ENCODE results near the gene TMEM106B. TPM values are rescaled to one million over a fixed set of nuclear protein-coding genes. Genes with fewer than 3 reads are reported as not detected.
"Not testable (repeated sequence)": the region's sequence is repeated elsewhere in the genome, so short reads cannot be mapped to it uniquely, and the experiment has no call there.

The TMEM106B gene
- total RNA-seq, 4 donors from 2014 or later: 41.6 to 49.4 (median 45.4) TPM

DNA sequence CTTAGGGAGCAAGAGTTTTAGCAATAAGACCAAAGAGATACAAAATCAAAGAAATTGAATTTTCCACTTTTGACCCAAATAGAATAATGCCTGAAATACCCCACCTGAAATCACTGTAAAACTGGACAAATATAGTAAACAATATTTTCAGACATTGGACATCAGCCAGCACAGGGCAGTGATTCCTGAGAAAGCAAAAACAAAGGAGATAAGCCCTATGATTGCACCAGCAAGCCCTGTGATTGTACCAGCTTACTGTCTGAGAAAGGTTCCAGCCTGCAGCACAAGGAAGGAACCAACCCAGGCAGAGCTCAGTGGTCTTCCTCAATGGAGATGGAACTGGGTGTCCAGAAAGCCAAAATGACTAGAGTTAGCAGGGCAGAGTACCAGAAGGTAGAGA lies 10.3 kb downstream of the TMEM106B start:
- TF ChIP-seq POLR2A (IDR thresholded peaks at IDR 0.05): no peak
- TF ChIP-seq, protein P1, sequence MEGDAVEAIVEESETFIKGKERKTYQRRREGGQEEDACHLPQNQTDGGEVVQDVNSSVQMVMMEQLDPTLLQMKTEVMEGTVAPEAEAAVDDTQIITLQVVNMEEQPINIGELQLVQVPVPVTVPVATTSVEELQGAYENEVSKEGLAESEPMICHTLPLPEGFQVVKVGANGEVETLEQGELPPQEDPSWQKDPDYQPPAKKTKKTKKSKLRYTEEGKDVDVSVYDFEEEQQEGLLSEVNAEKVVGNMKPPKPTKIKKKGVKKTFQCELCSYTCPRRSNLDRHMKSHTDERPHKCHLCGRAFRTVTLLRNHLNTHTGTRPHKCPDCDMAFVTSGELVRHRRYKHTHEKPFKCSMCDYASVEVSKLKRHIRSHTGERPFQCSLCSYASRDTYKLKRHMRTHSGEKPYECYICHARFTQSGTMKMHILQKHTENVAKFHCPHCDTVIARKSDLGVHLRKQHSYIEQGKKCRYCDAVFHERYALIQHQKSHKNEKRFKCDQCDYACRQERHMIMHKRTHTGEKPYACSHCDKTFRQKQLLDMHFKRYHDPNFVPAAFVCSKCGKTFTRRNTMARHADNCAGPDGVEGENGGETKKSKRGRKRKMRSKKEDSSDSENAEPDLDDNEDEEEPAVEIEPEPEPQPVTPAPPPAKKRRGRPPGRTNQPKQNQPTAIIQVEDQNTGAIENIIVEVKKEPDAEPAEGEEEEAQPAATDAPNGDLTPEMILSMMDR (IDR thresholded peaks at IDR 0.05): no peak
- intact Hi-C loops (cut with DNase I; ENCODE audit: low total_unique reads): no loop called here
- H3K4me3 ChIP-seq (ENCODE audit: low read depth, poor library complexity, severe bottlenecking): no peak overlapping the region
- DNase-seq (ENCODE audit: low spot score in 2 of 2): no peak

- TF ChIP-seq POLR2A (IDR thresholded peaks at IDR 0.05): no peak
- TF ChIP-seq, protein P1 (IDR thresholded peaks at IDR 0.05): no peak
- 0 to 46% methylated on average over 1 of the region's 1 CpG for WGBS, 2 donors
- no peak for DNase-seq (ENCODE audit: low spot score in 2 of 2)
- intact Hi-C loops (cut with DNase I; ENCODE audit: low total_unique reads): no loop called here
- H3K4me3 ChIP-seq (ENCODE audit: low read depth, poor library complexity, severe bottlenecking): no peak overlapping the region
These were observed 11.9 kb downstream of the TMEM106B start for GRCh38 chr7:12222889-12223579.

DNA sequence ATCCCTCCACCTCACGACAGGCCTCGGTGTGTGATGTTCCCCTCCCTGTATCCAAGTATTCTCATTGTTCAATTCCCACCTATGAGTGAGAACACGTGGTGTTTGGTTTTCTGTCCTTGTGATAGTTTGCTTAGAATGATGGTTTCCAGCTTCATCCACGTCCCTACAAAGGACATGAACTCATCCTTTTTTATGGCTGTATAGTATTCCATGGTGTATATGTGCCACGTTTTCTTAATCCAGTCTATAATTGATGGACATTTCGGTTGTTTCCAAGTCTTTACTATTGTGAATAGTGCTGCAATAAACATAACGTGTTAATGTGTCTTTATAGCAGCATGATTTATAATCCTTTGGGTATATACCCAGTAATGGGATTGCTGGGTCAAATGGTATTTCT lies 13.9 kb downstream of the TMEM106B start:
- H3K4me3 ChIP-seq (ENCODE audit: low read depth, poor library complexity, severe bottlenecking); intact Hi-C loops (cut with DNase I; ENCODE audit: low total_unique reads); DNase-seq (ENCODE audit: low spot score in 2 of 2): not testable (repeated sequence)

GRCh38 chr7:12226756-12227155 lies 15.7 kb downstream of the TMEM106B start:
- intact Hi-C loops (cut with DNase I; ENCODE audit: low total_unique reads): no loop called here
- no peak overlapping the region for H3K4me3 ChIP-seq (ENCODE audit: low read depth, poor library complexity, severe bottlenecking)
- DNase-seq (ENCODE audit: low spot score in 2 of 2): no peak
- TF ChIP-seq POLR2A (IDR thresholded peaks at IDR 0.05): no peak
- TF ChIP-seq, protein P1 (IDR thresholded peaks at IDR 0.05): no peak
- 60 to 66% methylated on average over 2 of the region's 2 CpGs for WGBS, 2 donors

More for the DNA sequence above, 13.9 kb downstream of the TMEM106B start:
- WGBS, 2 donors: 70 to 81% methylated on average over 7 of the region's 7 CpGs

GRCh38 chr7:12228024-12228423 lies 16.9 kb downstream of the TMEM106B start:
- no peak overlapping the region for H3K4me3 ChIP-seq (ENCODE audit: low read depth, poor library complexity, severe bottlenecking)

GRCh38 chr7:12229046-12229445 lies 18.0 kb downstream of the TMEM106B start:
- DNase-seq (ENCODE audit: low spot score in 2 of 2): no peak
- TF ChIP-seq, protein P1 (IDR thresholded peaks at IDR 0.05): no peak
- TF ChIP-seq POLR2A (IDR thresholded peaks at IDR 0.05): no peak
- H3K4me3 ChIP-seq (ENCODE audit: low read depth, poor library complexity, severe bottlenecking): no peak overlapping the region
- intact Hi-C loops (cut with DNase I; ENCODE audit: low total_unique reads): no loop called here

More at GRCh38 chr7:12228024-12228423, 16.9 kb downstream of the TMEM106B start:
- intact Hi-C loops (cut with DNase I; ENCODE audit: low total_unique reads): no loop called here
- DNase-seq (ENCODE audit: low spot score in 2 of 2): no peak
- no peak for TF ChIP-seq POLR2A (IDR thresholded peaks at IDR 0.05)
- TF ChIP-seq, protein P1 (IDR thresholded peaks at IDR 0.05): no peak

Data from lower leg skin (tissue), 4 donors.